Right atrium auricular region (tissue), 2 donors: Measurements from ENCODE around the gene TUBE1. TPM values are rescaled to one million over a fixed set of nuclear protein-coding genes. Genes with fewer than 3 reads are reported as not detected.

ENCODE experiments used
- DNase-seq: peaks from one replicate; pipeline ENCODE4 v3.0.0-alpha.2; 2019; ENCODE audit warnings: low spot score
- H3K27ac ChIP-seq, 2 donors: fragments of 200-600 bp; sonication (generic); 1 replicate in 1 of 2; 2 replicates in 1 of 2; pipeline ENCODE4 v1.5.1; 2016 to 2019
- H3K27me3 ChIP-seq, 2 donors: fragments of 200-600 bp; sonication (generic); one replicate each; pipeline versions ENCODE4 v1.5.1 to v1.6.0; 2017 to 2019
- H3K36me3 ChIP-seq: fragments of 200-600 bp; sonication (generic); one replicate; pipeline ENCODE4 v1.5.1; 2016
- H3K4me1 ChIP-seq, 2 donors: fragments of 200-600 bp; sonication (generic); one replicate each; pipeline versions ENCODE4 v1.5.1 to v1.6.0; 2017 to 2019
- H3K4me3 ChIP-seq, 2 donors: fragments of 200-600 bp; sonication (generic); 1 replicate in 1 of 2; 2 replicates in 1 of 2; pipeline ENCODE4 v1.5.1; 2017 to 2019; ENCODE audit warnings: mild to moderate bottlenecking in 1 of 2, moderate library complexity in 1 of 2
- H3K9me3 ChIP-seq, 2 donors: fragments of 200-600 bp; sonication (generic); one replicate each; pipeline ENCODE4 v1.5.1; 2019
- CTCF ChIP-seq, 2 donors: fragments of 200-600 bp; sonication (generic); IDR thresholded peaks; one replicate each; pipeline ENCODE4 v1.5.1; 2019; ENCODE audit warnings: antibody characterized with exemption in 2 of 2
- total RNA-seq, 2 donors: library from RNA; depleted of rRNA; stranded (reverse); fragments of >200 nt; gene quantifications; one replicate each; pipeline ENCODE4 v1.1.0, GENCODE V29; 2016

Gene TUBE1
- total RNA-seq, 2 donors from 2014 or later: 19.0 to 32.3 TPM

- peaks cover 0 to 2% of the 10 kb centered on the region in 2 donors for H3K4me1 ChIP-seq
- DNase-seq: peak; percentile 91
- peak overlapping the region; percentile 44 to 62 for H3K4me3 ChIP-seq
- no peaks in the 10 kb centered on the region for H3K36me3 ChIP-seq
- no peaks in the 10 kb centered on the region for H3K9me3 ChIP-seq
- no peaks in the 10 kb centered on the region for H3K27me3 ChIP-seq
- TF ChIP-seq CTCF (IDR thresholded peaks at IDR 0.05): peak; percentile 89 to 96
- peak overlapping the region; percentile 77 to 80 for H3K27ac ChIP-seq
Observed at GRCh38 chr6:112043032-112044007, 44.0 kb downstream of the TUBE1 start.

GRCh38 chr6:112041535-112041934 lies 45.7 kb downstream of the TUBE1 start:
- no peak overlapping the region for H3K27ac ChIP-seq
- no peak for TF ChIP-seq CTCF (IDR thresholded peaks at IDR 0.05)
- no peak overlapping the region for H3K4me3 ChIP-seq
- peaks cover 0 to 12% of the 10 kb centered on the region in 2 donors for H3K4me1 ChIP-seq
- no peak for DNase-seq
- H3K36me3 ChIP-seq: no peaks in the 10 kb centered on the region
- H3K27me3 ChIP-seq: no peaks in the 10 kb centered on the region
- H3K9me3 ChIP-seq: no peaks in the 10 kb centered on the region

DNA sequence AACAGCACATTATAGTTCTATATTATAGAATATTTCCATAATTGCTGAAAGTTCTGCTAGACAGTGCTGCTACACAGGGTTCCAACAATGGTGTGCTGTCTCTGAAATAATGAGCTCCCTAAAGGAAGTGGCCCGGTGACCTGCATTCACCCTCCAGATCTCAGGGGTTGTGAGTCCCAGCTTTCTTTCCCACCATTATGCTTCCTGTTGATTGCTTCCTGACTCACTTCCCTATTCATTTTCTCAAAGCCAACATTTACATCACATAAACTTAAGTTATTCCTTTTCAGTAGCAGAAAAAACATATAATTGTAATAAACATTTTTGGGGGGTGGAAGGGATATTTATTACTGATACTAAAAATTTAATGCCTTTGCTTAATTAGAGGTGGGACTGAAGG lies 46.3 kb downstream of the TUBE1 start:
- H3K4me1 ChIP-seq: peaks cover 0 to 12% of the 10 kb centered on the region in 2 donors
- no peak overlapping the region for H3K4me3 ChIP-seq
- DNase-seq: no peak
- no peaks in the 10 kb centered on the region for H3K9me3 ChIP-seq
- H3K36me3 ChIP-seq: no peaks in the 10 kb centered on the region
- no peak overlapping the region for H3K27ac ChIP-seq
- H3K27me3 ChIP-seq: no peaks in the 10 kb centered on the region
- TF ChIP-seq CTCF (IDR thresholded peaks at IDR 0.05): no peak

DNA sequence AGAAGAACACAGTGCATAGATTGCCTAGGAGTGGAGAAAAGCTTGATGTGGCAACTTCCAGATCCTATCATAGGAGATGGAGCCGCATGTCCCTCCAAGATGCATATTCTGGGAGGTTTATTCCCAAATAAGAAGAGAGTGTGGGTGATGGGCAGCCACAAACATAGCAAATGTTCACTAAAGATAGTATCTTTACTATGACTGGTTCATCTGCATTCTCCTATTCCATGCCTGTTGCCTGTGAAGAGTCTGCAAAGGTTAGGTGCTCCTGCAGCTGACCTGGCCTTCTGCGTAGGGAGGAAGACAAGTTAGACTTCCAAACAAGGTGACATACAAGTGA lies 47.9 kb downstream of the TUBE1 start:
- DNase-seq: no peak
- TF ChIP-seq CTCF (IDR thresholded peaks at IDR 0.05): no peak
- peak overlapping the region; percentile 68 to 84 for H3K27ac ChIP-seq
- H3K4me1 ChIP-seq: peaks cover 0 to 12% of the 10 kb centered on the region in 2 donors
- no peaks in the 10 kb centered on the region for H3K9me3 ChIP-seq
- H3K4me3 ChIP-seq: no peak overlapping the region
- H3K36me3 ChIP-seq: no peaks in the 10 kb centered on the region
- H3K27me3 ChIP-seq: no peaks in the 10 kb centered on the region

DNA sequence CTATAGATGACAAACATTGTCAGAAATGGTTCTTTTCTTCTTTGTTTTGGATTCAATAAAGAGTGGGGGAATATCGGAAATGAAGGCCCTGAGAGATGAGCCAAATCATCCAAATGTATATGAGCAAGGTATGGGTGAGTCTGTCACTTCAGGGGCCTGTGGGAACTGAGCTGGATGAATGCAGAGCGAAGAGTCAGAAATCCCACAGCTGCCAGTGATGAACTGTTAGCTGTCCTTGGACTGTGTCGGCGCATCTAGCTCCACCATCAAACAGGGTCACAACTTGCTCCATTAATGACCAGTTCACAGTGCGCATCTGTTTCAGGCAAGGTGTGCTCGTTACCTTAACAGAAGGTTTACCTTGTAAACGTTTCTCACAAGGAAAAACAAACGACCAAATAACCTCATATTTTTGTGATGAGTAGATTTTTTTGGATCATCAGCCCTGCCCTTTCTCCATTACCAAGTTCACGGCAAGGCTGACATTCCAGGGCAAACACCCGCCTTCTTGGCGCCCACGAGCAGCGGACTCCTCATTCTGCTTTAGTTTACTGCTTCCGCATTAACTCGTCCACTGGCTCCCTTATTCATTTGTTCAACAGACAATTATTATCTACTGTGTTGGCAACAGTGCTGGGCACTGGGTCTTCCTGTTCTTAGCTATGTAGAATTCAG lies 48.4 kb downstream of the TUBE1 start:
- Histone ChIP-seq H3K4me1 (peaks cover 0 to 12% of the 10 kb centered on the region in 2 donors), H3K36me3 (no peaks in the 10 kb centered on the region), H3K4me3 (no peak overlapping the region), H3K9me3 (no peaks in the 10 kb centered on the region), H3K27ac (peak overlapping the region; percentile 68 to 84), H3K27me3 (no peaks in the 10 kb centered on the region)
- DNase-seq: no peak
- no peak for TF ChIP-seq CTCF (IDR thresholded peaks at IDR 0.05)
